A549 (cell line): ENCODE results near the gene MDC1. TPM values are rescaled to one million over a fixed set of nuclear protein-coding genes. Genes with fewer than 3 reads are reported as not detected.
A peak's percentile ranks its signal among the peaks of the same experiment; 100 is the strongest.

Experiments
- ATAC-seq, 2 experiments: fragments of 200-7000 bp in 1 of 2; fragments of >200 bp in 1 of 2; cut with Nextera tagmentation in 1 of 2; cut with Tn5 transposase in 1 of 2; 3 replicates each; pipeline versions ENCODE4 v1.8.0 to v1.9.1; 2018 to 2020; ENCODE audit warnings: mild to moderate bottlenecking in 1 of 2, moderate library complexity in 1 of 2
- CTCF ChIA-PET: fragments of 300-600 bp; sonication (Branson Sonifier 250); formaldehyde crosslinking; extraction: SDS; loops from one replicate; lab custom pipeline; 2021; ENCODE audit warnings: antibody characterized with exemption, inconsistent platforms; lab: Yijun Ruan, JAX
- POLR2A ChIA-PET: fragments of 350-600 bp; formaldehyde crosslinking; extraction: SDS; loops from one replicate; lab custom pipeline; 2021; ENCODE audit warnings: antibody characterized with exemption, inconsistent platforms; lab: Yijun Ruan, JAX
- DNase-seq, 2 experiments: peaks; one replicate each; pipeline versions ENCODE4 v3.0.0 to v3.0.0-alpha.2; 2011 to 2016; ENCODE audit warnings: low read depth in 1 of 2, low spot score in 1 of 2
- FAIRE-seq: peaks from 2 replicates; lab custom pipeline; 2011; peaks lifted over from hg19 to GRCh38; lab: Jason Lieb, UNC
- H3K27ac ChIP-seq, 2 experiments: fragments of >200 bp; sonication (Bioruptor Twin); formaldehyde crosslinking; 3 replicates each; pipeline ENCODE4 v1.5.1; 2016 to 2017
- H3K4me1 ChIP-seq: fragments of >200 bp; sonication (Bioruptor Twin); formaldehyde crosslinking; 3 replicates; pipeline ENCODE4 v1.6.1; 2016
- H3K4me2 ChIP-seq: fragments of >200 bp; sonication (Bioruptor Twin); formaldehyde crosslinking; 3 replicates; pipeline ENCODE4 v1.6.1; 2016
- H3K4me3 ChIP-seq: fragments of >200 bp; sonication (Bioruptor Twin); formaldehyde crosslinking; 3 replicates; pipeline ENCODE4 v1.5.1; 2016
- H3K9me3 ChIP-seq: fragments of >200 bp; sonication (Bioruptor Twin); formaldehyde crosslinking; 3 replicates; pipeline ENCODE4 v1.6.1; 2016
- ATOH8 ChIP-seq: fragments of 250-450 bp; sonication (Bioruptor Pico); IDR thresholded peaks from 2 replicates; pipeline ENCODE4 v1.5.0; 2020; ENCODE audit warnings: low read depth, mild to moderate bottlenecking, moderate library complexity
- CBX2 ChIP-seq: fragments of 200-600 bp; sonication (generic); IDR thresholded peaks from 2 replicates; pipeline ENCODE4 v1.6.1; 2016; ENCODE audit warnings: low read depth, mild to moderate bottlenecking, borderline replicate concordance
- CTCF ChIP-seq: fragments of >200 bp; sonication (Bioruptor Twin); formaldehyde crosslinking; IDR thresholded peaks from 3 replicates; pipeline ENCODE4 v1.5.1; 2016
- EHF ChIP-seq: fragments of 250-450 bp; sonication (Bioruptor Pico); IDR thresholded peaks from 2 replicates; pipeline ENCODE4 v1.5.0; 2020; ENCODE audit warnings: mild to moderate bottlenecking
- GATA3 ChIP-seq: IDR thresholded peaks from 2 replicates; pipeline ENCODE4 v1.6.1; 2012; ENCODE audit warnings: borderline replicate concordance
- HES2 ChIP-seq: fragments of >200 bp; sonication (Bioruptor Twin); formaldehyde crosslinking; IDR thresholded peaks from 2 replicates; pipeline ENCODE4 v1.6.1; 2016
- HEYL ChIP-seq: fragments of 250-450 bp; sonication (Bioruptor Pico); IDR thresholded peaks from 2 replicates; pipeline ENCODE4 v1.8.0; 2021; ENCODE audit warnings: mild to moderate bottlenecking, moderate library complexity
- HOXA7 ChIP-seq: fragments of 250-450 bp; sonication (Bioruptor Pico); IDR thresholded peaks from 2 replicates; pipeline ENCODE4 v1.5.0; 2020; ENCODE audit warnings: mild to moderate bottlenecking, moderate library complexity
- JUN ChIP-seq, 2 experiments: fragments of >200 bp; sonication (Bioruptor Twin); formaldehyde crosslinking; IDR thresholded peaks; 2 replicates in 1 of 2; 3 replicates in 1 of 2; pipeline ENCODE4 v1.6.1; 2016 to 2017
- MAFK ChIP-seq: fragments of 450-650 bp; IDR thresholded peaks from 2 replicates; pipeline ENCODE4 v1.6.1; 2014; ENCODE audit not compliant: partially characterized antibody
- PBX3 ChIP-seq: IDR thresholded peaks from 2 replicates; pipeline ENCODE4 v1.6.1; 2012
- RCOR1 ChIP-seq: fragments of 150-350 bp; IDR thresholded peaks from 2 replicates; pipeline ENCODE4 v1.6.1; 2014; ENCODE audit warnings: antibody characterized with exemption, low read length, low read depth
- USF2 ChIP-seq: fragments of 450-650 bp; IDR thresholded peaks from 2 replicates; pipeline ENCODE4 v1.6.1; 2014; ENCODE audit warnings: antibody characterized with exemption
- WGBS: methylation state at CpG from one replicate; pipeline ENCODE4 v1.1.6; 2017; ENCODE audit errors: missing lambda C conversion rate; 5-methylcytosine and 5-hydroxymethylcytosine counted together
- polyA plus RNA-seq, 4 experiments: library from polyadenylated mRNA; depleted of rRNA in 3 of 4; stranded (reverse); fragments of >200 nt; fragmentation: RNase III in 1 of 4; extraction: RNeasy Plus Mini Kit Qiagen cat#74134 plus additional on column Dnase treatment in 1 of 4; gene quantifications; 2 replicates in 3 of 4; 3 replicates in 1 of 4; pipeline ENCODE4 v1.2.3, GENCODE V29; 2011 to 2017

The MDC1 gene
- polyA plus RNA-seq, 2 of the 4 experiments (the other 2 are of a cell fraction): 8.2 to 16.5 TPM

GRCh38 chr6:30744054-30744805, 27.1 kb upstream of the MDC1 start, which contains the start of gene IER3 (continued):
- no peak for TF ChIP-seq HES2
- 0 out of 2 replicates have a peak, but pooled peaks have one; percentile 23 for TF ChIP-seq GATA3
- TF ChIP-seq MAFK: no peak
- peak; percentile 79 for TF ChIP-seq PBX3
- no peak for TF ChIP-seq RCOR1
- TF ChIP-seq CBX2: no peak
- no peak for TF ChIP-seq EHF
- TF ChIP-seq CTCF: 0 out of 3 replicates have a peak, but pooled peaks have one; percentile 18
- TF ChIP-seq HOXA7 (CRISPR knock-in tag): no peak

GRCh38 chr6:30743099-30744053, 26.3 kb upstream of the MDC1 start:
- peaks cover 65% of the 10 kb centered on the region for H3K4me1 ChIP-seq
- 1% methylated on average over 47 of the region's 55 CpGs for WGBS
- H3K4me2 ChIP-seq: peak overlapping the region; percentile 58
- no peaks in the 10 kb centered on the region for H3K9me3 ChIP-seq
- POLR2A ChIA-PET: interaction anchor here (1.0 to 4.4 kb wide), 13 partner anchors 9 to 142 kb away, joined by 3 to 78 read pairs (median 6); partner anchors contain the start of genes DDR1 and NRM
- ATAC-seq (no peak; a peak in 1 of 6 replicates), FAIRE-seq (no peak), DNase-seq (no peak)
- no peak for TF ChIP-seq ATOH8 (CRISPR knock-in tag)
- no peak for TF ChIP-seq GATA3
- TF ChIP-seq USF2: peak; percentile 44; the same call in 1 of the 2 replicates
- no peak for TF ChIP-seq HEYL (CRISPR knock-in tag)
- TF ChIP-seq JUN (IDR thresholded peaks at IDR 0.05): peak in 1 of 2 experiments; percentile 96; a peak in 4 of 5 replicates
- CTCF ChIA-PET: interaction anchor here (1.2 to 4.7 kb wide), 8 partner anchors 9 to 141 kb away, joined by 3 to 37 read pairs (median 5); partner anchors contain the start of gene DDR1
- H3K4me3 ChIP-seq: peak overlapping the region; percentile 99
- H3K27ac ChIP-seq: peak overlapping the region; percentile 97 to 98
